GM21786 (cell line): Measurements from ENCODE around the gene DCP2.

Source experiments
- ATAC-seq: cut with Tn5 transposase; IDR thresholded peaks from one replicate; pipeline ENCODE4 v1.9.1; 2021; ENCODE audit not compliant: unreplicated experiment

DCP2 gene

GRCh38 chr5:113042491-113043243, 66.1 kb downstream of the DCP2 start:
- no peak for ATAC-seq

GRCh38 chr5:113043491-113043931, 66.9 kb downstream of the DCP2 start:
- ATAC-seq, result no peak

- no peak for ATAC-seq
Observed at GRCh38 chr5:113044776-113045465, 68.3 kb downstream of the DCP2 start.

GRCh38 chr5:113047234-113047633, 70.6 kb downstream of the DCP2 start:
- ATAC-seq, result no peak

- ATAC-seq, result peak; percentile 83
Observed at GRCh38 chr5:113047733-113048652, 71.4 kb downstream of the DCP2 start.

DNA sequence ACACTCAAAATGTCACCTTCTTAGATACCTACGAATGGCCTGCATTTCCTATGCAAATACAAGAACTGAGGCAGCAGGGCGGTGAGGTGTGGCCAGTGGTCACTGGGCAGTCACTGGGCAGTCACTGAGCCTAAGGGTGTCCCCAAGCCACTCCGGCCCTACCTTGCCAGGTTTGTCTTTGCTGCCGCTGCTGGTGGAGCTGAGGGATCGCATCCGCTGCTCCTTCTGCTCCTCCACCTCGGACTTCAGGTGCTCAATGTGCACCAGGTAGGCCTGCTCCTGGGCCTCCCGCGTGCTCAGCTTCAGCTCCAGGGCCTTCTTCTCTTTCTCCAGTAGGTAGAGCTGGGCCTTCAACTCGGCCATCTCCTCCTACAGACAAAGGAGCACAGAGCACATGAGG, 72.3 kb downstream of the DCP2 start:
- ATAC-seq, result no peak

GRCh38 chr5:113050721-113051382, 74.3 kb downstream of the DCP2 start:
- ATAC-seq, result no peak

GRCh38 chr5:113052041-113052795, 75.6 kb downstream of the DCP2 start:
- ATAC-seq, result no peak

DNA sequence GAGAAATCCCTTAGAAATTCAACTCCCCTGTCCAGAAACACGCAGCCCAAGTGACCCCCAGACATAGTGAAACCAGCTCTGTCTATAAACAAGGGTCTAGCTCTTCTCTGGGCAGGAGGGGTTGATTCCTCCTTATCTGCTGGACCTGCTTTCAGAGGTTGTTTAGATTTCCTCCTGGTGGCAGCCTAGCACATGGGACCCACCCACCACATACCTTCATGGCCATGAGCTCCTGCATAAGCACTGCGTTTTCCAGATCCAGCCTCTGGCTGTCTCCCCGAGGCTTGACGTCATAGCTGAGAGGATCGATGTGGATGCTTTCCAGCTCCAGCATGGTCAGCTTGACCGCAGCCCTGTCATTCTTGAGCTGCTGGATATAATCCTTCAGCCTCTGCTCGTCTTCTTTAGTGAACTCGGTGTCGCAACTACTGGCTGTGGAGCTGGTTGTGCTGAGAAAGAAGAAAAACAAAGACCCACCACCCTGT, 77.0 kb downstream of the DCP2 start:
- no peak for ATAC-seq

DNA sequence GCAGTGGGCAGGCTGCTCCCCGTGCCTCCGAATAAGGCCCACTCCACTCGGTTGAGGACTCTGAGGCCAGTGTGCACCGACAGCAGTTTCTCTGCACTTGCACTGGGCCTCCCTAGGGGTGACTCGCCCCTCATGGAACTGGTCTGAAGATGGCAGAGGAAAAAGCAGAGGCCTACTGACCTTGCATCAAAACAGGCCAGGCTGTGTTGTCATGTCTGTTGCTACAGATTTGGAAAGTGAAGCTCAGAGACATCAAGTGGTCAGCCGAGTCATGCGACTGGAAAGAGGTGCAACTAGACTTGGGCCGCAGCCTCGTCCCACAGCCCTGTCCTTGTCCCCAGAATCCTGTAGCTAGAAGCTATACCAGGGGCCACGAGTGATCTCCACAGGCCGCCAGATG, 78.3 kb downstream of the DCP2 start:
- no peak for ATAC-seq

- no peak for ATAC-seq
Observed at GRCh38 chr5:113056988-113057387, 80.4 kb downstream of the DCP2 start.

DNA sequence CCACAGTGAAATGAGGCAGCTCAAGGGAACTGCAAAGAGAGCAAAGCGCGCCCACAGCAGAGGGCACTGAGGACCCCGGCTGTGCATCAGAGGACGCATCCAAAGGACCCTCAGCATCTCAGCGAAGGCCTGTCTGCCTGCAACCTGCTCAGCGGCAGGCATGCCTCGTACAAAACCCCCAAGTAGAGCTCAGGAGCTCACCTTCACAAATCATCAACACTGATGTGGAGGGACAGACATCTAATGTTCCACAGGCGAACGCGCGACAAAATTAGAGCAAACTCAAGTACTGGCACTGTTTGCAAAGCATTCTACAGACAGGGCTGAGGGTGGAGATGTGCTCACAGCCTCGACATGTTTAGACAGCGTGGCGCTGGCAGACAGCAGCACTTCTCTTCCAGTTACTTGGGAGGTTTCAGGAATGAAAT, 81.0 kb downstream of the DCP2 start:
- no peak for ATAC-seq

- no peak for ATAC-seq
Observed at GRCh38 chr5:113058269-113058668, 81.7 kb downstream of the DCP2 start.

GRCh38 chr5:113058706-113059226, 82.2 kb downstream of the DCP2 start:
- ATAC-seq, result no peak

DNA sequence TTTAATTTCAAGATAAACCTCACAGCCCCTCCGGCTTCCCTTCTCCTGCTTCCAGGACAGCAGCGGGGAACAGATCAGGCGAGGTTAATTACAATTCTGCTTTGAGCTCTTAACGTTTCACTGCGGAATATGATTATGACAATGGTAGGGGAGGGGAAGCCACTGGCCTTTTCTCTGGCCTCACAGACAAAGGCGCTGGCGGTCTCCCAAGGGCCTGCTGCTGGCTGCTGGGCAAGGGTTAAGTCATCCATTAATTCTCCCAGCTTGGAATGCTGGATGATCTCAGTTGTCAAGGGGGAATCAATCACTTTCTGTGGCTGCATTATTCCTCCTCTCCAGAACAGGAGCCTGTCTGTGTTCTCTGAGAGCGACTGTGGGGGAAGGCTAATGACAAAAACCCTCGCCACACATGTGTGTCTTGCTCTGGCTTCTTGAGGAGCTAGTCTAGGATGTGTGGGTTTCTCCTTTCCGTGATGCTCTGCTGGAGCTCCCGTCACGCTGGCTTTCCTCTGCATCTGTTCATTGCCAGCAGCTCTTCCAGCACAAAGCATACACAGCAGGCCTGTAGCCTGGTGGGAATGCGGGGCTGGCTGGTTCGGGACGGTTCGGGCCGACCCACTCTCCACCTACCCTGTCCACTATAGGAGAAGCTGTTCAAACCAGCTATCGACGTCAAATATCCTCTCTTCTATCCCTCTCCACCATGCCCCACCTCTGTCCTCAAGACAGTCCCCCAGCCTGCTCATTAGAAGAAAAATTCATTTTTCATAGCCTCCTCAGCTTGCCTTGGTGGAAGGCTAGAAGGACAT, 82.8 kb downstream of the DCP2 start:
- no peak for ATAC-seq

GRCh38 chr5:113060408-113061025, 83.9 kb downstream of the DCP2 start:
- no peak for ATAC-seq

- ATAC-seq, result no peak
Observed at GRCh38 chr5:113061846-113062780, 85.5 kb downstream of the DCP2 start.
